Measurements from ENCODE around the gene PNMA6A. TPM values are rescaled to one million over a fixed set of nuclear protein-coding genes. Genes with fewer than 3 reads are reported as not detected.

The PNMA6A gene
- total and polyA plus RNA-seq, 10 of the 15 experiments (the other 5 are each of a cell fraction or from before 2014, with no cell fraction given) = 0.03 to 0.23 (median 0.15) TPM; not detected in 7

- CTCF ChIA-PET = no interaction called here
Observed at GRCh38 chrX:153049093-153049492, 23.2 kb upstream of the PNMA6A start.

GRCh38 chrX:153052534-153052933 lies 19.7 kb upstream of the PNMA6A start:
- FAIRE-seq (no peak), DNase-seq (ENCODE audit: low read depth, low spot score) (no peak), ATAC-seq (no peak)
- intact Hi-C loops (cut with micrococcal nuclease; ENCODE audit: unreplicated experiment) (no loop called here), in situ Hi-C loops (cut with MboI) (no loop called here)
- Histone ChIP-seq H3K79me2 (ENCODE audit: control insufficient read depth, insufficient read depth, low read length) (no peaks in the 10 kb centered on the region), H3K36me3 (ENCODE audit: control insufficient read depth in 2 of 2, insufficient read depth in 2 of 2, low read length in 1 of 2) (no peaks in the 10 kb centered on the region), H3K4me3 (no peak overlapping the region), H4K20me1 (ENCODE audit: control insufficient read depth, insufficient read depth) (no peaks in the 10 kb centered on the region), H3K27me3 (replicated peaks in 1 of 2; ENCODE audit: control insufficient read depth in 2 of 2, insufficient read depth in 2 of 2, low read length in 1 of 2) (no peaks in the 10 kb centered on the region), H3K27ac (ENCODE audit: control insufficient read depth, insufficient read depth) (no peak overlapping the region), H3K4me2 (ENCODE audit: control insufficient read depth, insufficient read depth) (no peak overlapping the region), H3K9me3 (replicated peaks; ENCODE audit: control insufficient read depth, insufficient read depth, low read length) (no peaks in the 10 kb centered on the region; the same call in 2 of the 3 replicates), H3K9ac (ENCODE audit: control insufficient read depth, insufficient read depth, low read length) (no peak overlapping the region), H2AFZ (ENCODE audit: control insufficient read depth, low read depth, low read length) (no peak overlapping the region), H3K4me1 (ENCODE audit: control insufficient read depth, insufficient read depth, low read length) (no peaks in the 10 kb centered on the region)
- CTCF ChIA-PET = no interaction called here
- POLR2A ChIA-PET = no interaction called here
- 23% methylated on average over 1 of the region's 1 CpG for WGBS (ENCODE audit: insufficient coverage, insufficient replicate concordance, low lambda C conversion rate, missing lambda C conversion rate)
- TF ChIP-seq SPI1 (IDR thresholded peaks at IDR 0.05; ENCODE audit: borderline replicate concordance, insufficient read depth, low read depth, low read length) = no peak
- TF ChIP-seq HSF1 (IDR thresholded peaks at IDR 0.05; ENCODE audit: low read depth, low read length) = no peak
- no peak for TF ChIP-seq TBL1XR1 (IDR thresholded peaks at IDR 0.05; ENCODE audit: low read depth, low read length)
- no peak for TF ChIP-seq BCL3 (IDR thresholded peaks at IDR 0.05; ENCODE audit: borderline replicate concordance, insufficient read depth, low read depth, low read length, poor library complexity, severe bottlenecking)
- no peak for TF ChIP-seq SMAD1 (IDR thresholded peaks at IDR 0.05; ENCODE audit: low read depth, partially characterized antibody)
- no peak for TF ChIP-seq BMI1 (IDR thresholded peaks at IDR 0.05; ENCODE audit: borderline replicate concordance)
- no peak for TF ChIP-seq RAD21 (IDR thresholded peaks at IDR 0.05; ENCODE audit: insufficient read depth, low read depth, low read length)
- TF ChIP-seq NR2C2 (IDR thresholded peaks at IDR 0.05; ENCODE audit: borderline replicate concordance, control insufficient read depth, insufficient read length, low read depth) = no peak
- TF ChIP-seq RAD51 (IDR thresholded peaks at IDR 0.05) = no peak
- no peak for TF ChIP-seq CBX3 (IDR thresholded peaks at IDR 0.05; ENCODE audit: borderline replicate concordance, low read depth)
- TF ChIP-seq ZZZ3 (IDR thresholded peaks at IDR 0.05; ENCODE audit: control insufficient read depth, insufficient read length, low read depth) = no peak
- SMC1A ChIA-PET (ENCODE audit: uncharacterized antibody, unreplicated experiment) = no interaction called here
- RAD21 ChIA-PET (ENCODE audit: unreplicated experiment) = no interaction called here
- no TSS peak for BruUV-seq (replicated peaks)

More at GRCh38 chrX:153049093-153049492, 23.2 kb upstream of the PNMA6A start:
- no peak overlapping the region for H3K4me3 ChIP-seq
- FAIRE-seq = no peak
- H3K27me3 ChIP-seq (replicated peaks in 1 of 2; ENCODE audit: control insufficient read depth in 2 of 2, insufficient read depth in 2 of 2, low read length in 1 of 2) = no peaks in the 10 kb centered on the region
- in situ Hi-C loops (cut with MboI) = no loop called here
- H3K27ac ChIP-seq (ENCODE audit: control insufficient read depth, insufficient read depth) = no peak overlapping the region
- intact Hi-C loops (cut with micrococcal nuclease; ENCODE audit: unreplicated experiment) = no loop called here
- no peaks in the 10 kb centered on the region for H3K4me1 ChIP-seq (ENCODE audit: control insufficient read depth, insufficient read depth, low read length)
- DNase-seq (ENCODE audit: low read depth, low spot score) = no peak
- no peak overlapping the region for H2AFZ ChIP-seq (ENCODE audit: control insufficient read depth, low read depth, low read length)
- RAD21 ChIA-PET (ENCODE audit: unreplicated experiment) = no interaction called here
- H3K4me2 ChIP-seq (ENCODE audit: control insufficient read depth, insufficient read depth) = no peak overlapping the region
- H3K79me2 ChIP-seq (ENCODE audit: control insufficient read depth, insufficient read depth, low read length) = no peaks in the 10 kb centered on the region
- no peaks in the 10 kb centered on the region; the same call in 2 of the 3 replicates for H3K9me3 ChIP-seq (replicated peaks; ENCODE audit: control insufficient read depth, insufficient read depth, low read length)
- SMC1A ChIA-PET (ENCODE audit: uncharacterized antibody, unreplicated experiment) = no interaction called here
- no peaks in the 10 kb centered on the region for H3K36me3 ChIP-seq (ENCODE audit: control insufficient read depth in 2 of 2, insufficient read depth in 2 of 2, low read length in 1 of 2)
- ATAC-seq = no peak
- WGBS (ENCODE audit: insufficient coverage, insufficient replicate concordance, low lambda C conversion rate, missing lambda C conversion rate) = 19% methylated on average over 2 of the region's 2 CpGs
- POLR2A ChIA-PET = no interaction called here
- H4K20me1 ChIP-seq (ENCODE audit: control insufficient read depth, insufficient read depth) = no peaks in the 10 kb centered on the region
- H3K9ac ChIP-seq (ENCODE audit: control insufficient read depth, insufficient read depth, low read length) = no peak overlapping the region
- TF ChIP-seq SREBF2 (IDR thresholded peaks at IDR 0.05; ENCODE audit: low read length) = no peak
- TF ChIP-seq FOXM1 (IDR thresholded peaks at IDR 0.05; ENCODE audit: low read depth, low read length) = no peak
- no peak for TF ChIP-seq ETV6 (conservative IDR thresholded peaks at IDR 0.05 in 1 of 2, IDR thresholded peaks at IDR 0.05 in 1 of 2; ENCODE audit: borderline replicate concordance in 1 of 2, low read depth in 1 of 2)
- BruUV-seq (replicated peaks) = no TSS peak

Data from GM12878 (cell line).